ENCODE measurements around the gene A4GALT. TPM values are rescaled to one million over a fixed set of nuclear protein-coding genes. Genes with fewer than 3 reads are reported as not detected.

The A4GALT gene
- total RNA-seq, 1 experiment from 2014 or later: 6.9 TPM

- H3K4me1 ChIP-seq (ENCODE audit: control insufficient read depth, insufficient read depth, low read length): peaks cover 2% of the 10 kb centered on the region; the same call in 1 of the 2 replicates
- intact Hi-C loops (cut with micrococcal nuclease; ENCODE audit: unreplicated experiment): no loop called here
- CTCF ChIA-PET: no interaction called here
- ATAC-seq: peak; percentile 40; the same call in 1 of the 2 replicates
- in situ Hi-C loops (cut with HindIII; ENCODE audit: low pct_unique_long_range_greater_than_20kb, low sequenced_read_pairs): no loop called here
- H3K4me3 ChIP-seq (ENCODE audit: low read depth in 2 of 2, low read length in 2 of 2): peak overlapping the region; percentile 55 to 60
- POLR2A ChIA-PET: no interaction called here
- TF ChIP-seq TCF7L2 (IDR thresholded peaks at IDR 0.05; ENCODE audit: low read depth, low read length) (no peak), REST (IDR thresholded peaks at IDR 0.05; ENCODE audit: insufficient read depth in 1 of 2, low read depth in 2 of 2, low read length in 1 of 2) (no peak), POLR2AphosphoS5 (IDR thresholded peaks at IDR 0.05; ENCODE audit: low read depth, low read length) (no peak), SIN3A (IDR thresholded peaks at IDR 0.05; ENCODE audit: borderline replicate concordance, insufficient read depth, low read depth, low read length) (no peak)
- BruUV-seq (replicated peaks): no TSS peak
- H3K36me3 ChIP-seq (ENCODE audit: control insufficient read depth, insufficient read depth, low read length): no peaks in the 10 kb centered on the region; the same call in 1 of the 2 replicates
- H3K27me3 ChIP-seq (ENCODE audit: control insufficient read depth, insufficient read depth, low read length): no peaks in the 10 kb centered on the region
- H3K9me3 ChIP-seq (ENCODE audit: control insufficient read depth, insufficient read depth, low read depth, low read length): no peaks in the 10 kb centered on the region
- H3K27ac ChIP-seq (ENCODE audit: low read length): no peak overlapping the region
- no peak for DNase-seq (ENCODE audit: low read depth, low spot score)
These were observed 370 bp upstream of the A4GALT start for GRCh38 chr22:42721045-42721434.

GRCh38 chr22:42719656-42720262 is 911 bp downstream of the A4GALT start:
- DNase-seq (ENCODE audit: low read depth, low spot score) (no peak), ATAC-seq (peak; percentile 47)
- CTCF ChIA-PET: no interaction called here
- Histone ChIP-seq H3K27ac (ENCODE audit: low read length) (no peak overlapping the region), H3K4me1 (ENCODE audit: control insufficient read depth, insufficient read depth, low read length) (peaks cover 2% of the 10 kb centered on the region; the same call in 1 of the 2 replicates), H3K9me3 (ENCODE audit: control insufficient read depth, insufficient read depth, low read depth, low read length) (no peaks in the 10 kb centered on the region), H3K27me3 (ENCODE audit: control insufficient read depth, insufficient read depth, low read length) (no peaks in the 10 kb centered on the region), H3K4me3 (ENCODE audit: low read depth in 2 of 2, low read length in 2 of 2) (peak overlapping the region; percentile 54 to 55), H3K36me3 (ENCODE audit: control insufficient read depth, insufficient read depth, low read length) (no peaks in the 10 kb centered on the region; the same call in 1 of the 2 replicates)
- in situ Hi-C loops (cut with HindIII; ENCODE audit: low pct_unique_long_range_greater_than_20kb, low sequenced_read_pairs) (no loop called here), intact Hi-C loops (cut with micrococcal nuclease; ENCODE audit: unreplicated experiment) (no loop called here)
- TF ChIP-seq REST (IDR thresholded peaks at IDR 0.05; ENCODE audit: insufficient read depth in 1 of 2, low read depth in 2 of 2, low read length in 1 of 2): no peak
- no peak for TF ChIP-seq CTCF (IDR thresholded peaks at IDR 0.05)
- no peak for TF ChIP-seq POLR2AphosphoS5 (IDR thresholded peaks at IDR 0.05; ENCODE audit: low read depth, low read length)
- no peak for TF ChIP-seq SIN3A (IDR thresholded peaks at IDR 0.05; ENCODE audit: borderline replicate concordance, insufficient read depth, low read depth, low read length)
- TF ChIP-seq TCF7L2 (IDR thresholded peaks at IDR 0.05; ENCODE audit: low read depth, low read length): no peak
- BruUV-seq (replicated peaks): no TSS peak
- POLR2A ChIA-PET: no interaction called here
